ENCODE data around the gene THSD4.

DNA sequence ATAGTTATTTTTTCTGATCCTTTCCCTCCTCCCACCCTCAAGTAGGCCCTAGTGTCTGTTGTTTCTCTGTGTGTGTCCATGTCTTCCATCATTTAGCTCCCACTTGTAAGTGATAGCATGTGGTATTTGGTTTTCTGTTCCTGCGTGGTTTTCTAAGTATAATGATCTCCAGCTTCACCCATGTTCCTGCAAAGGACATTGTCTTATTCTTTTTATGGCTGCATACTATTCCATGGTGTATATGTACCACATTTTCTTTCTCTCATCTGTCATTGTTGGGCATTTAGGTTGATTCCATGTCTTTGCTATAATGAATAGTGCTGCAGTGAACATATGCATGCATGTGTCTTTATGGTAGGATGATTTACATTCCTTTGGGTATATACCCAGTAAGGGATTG lies 549.4 kb downstream of the THSD4 start:
- TF ChIP-seq, protein P1, sequence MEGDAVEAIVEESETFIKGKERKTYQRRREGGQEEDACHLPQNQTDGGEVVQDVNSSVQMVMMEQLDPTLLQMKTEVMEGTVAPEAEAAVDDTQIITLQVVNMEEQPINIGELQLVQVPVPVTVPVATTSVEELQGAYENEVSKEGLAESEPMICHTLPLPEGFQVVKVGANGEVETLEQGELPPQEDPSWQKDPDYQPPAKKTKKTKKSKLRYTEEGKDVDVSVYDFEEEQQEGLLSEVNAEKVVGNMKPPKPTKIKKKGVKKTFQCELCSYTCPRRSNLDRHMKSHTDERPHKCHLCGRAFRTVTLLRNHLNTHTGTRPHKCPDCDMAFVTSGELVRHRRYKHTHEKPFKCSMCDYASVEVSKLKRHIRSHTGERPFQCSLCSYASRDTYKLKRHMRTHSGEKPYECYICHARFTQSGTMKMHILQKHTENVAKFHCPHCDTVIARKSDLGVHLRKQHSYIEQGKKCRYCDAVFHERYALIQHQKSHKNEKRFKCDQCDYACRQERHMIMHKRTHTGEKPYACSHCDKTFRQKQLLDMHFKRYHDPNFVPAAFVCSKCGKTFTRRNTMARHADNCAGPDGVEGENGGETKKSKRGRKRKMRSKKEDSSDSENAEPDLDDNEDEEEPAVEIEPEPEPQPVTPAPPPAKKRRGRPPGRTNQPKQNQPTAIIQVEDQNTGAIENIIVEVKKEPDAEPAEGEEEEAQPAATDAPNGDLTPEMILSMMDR (conservative IDR thresholded peaks at IDR 0.05), result no peak
- TF ChIP-seq ZFX (IDR thresholded peaks at IDR 0.05), result no peak

Measured in C4-2B (cell line).